Neuronal stem cell (in vitro differentiated cells): Measurements from ENCODE around the gene FOXO3.

Experiments
- DNase-seq: peaks from one replicate; pipeline ENCODE4 v3.0.0-alpha.2; 2013; ENCODE audit warnings: low spot score
- H2AFZ ChIP-seq: one replicate; pipeline ENCODE4 v1.6.1; 2013; ENCODE audit warnings: mild to moderate bottlenecking, low read length, inconsistent platforms
- H2AK5ac ChIP-seq: 2 replicates; pipeline ENCODE4 v1.6.1; 2013; ENCODE audit warnings: low read depth, mild to moderate bottlenecking, inconsistent platforms, low read length, moderate library complexity, mixed read lengths
- H2BK120ac ChIP-seq: 2 replicates; pipeline ENCODE4 v1.6.1; 2013; ENCODE audit warnings: low read depth, mild to moderate bottlenecking, inconsistent platforms, low read length, moderate library complexity, mixed read lengths
- H2BK12ac ChIP-seq: one replicate; pipeline ENCODE4 v1.6.1; 2013; ENCODE audit warnings: low read length, inconsistent platforms
- H2BK15ac ChIP-seq: 2 replicates; pipeline ENCODE4 v1.6.1; 2013; ENCODE audit warnings: mild to moderate bottlenecking, low read length, inconsistent platforms, mixed read lengths
- H2BK5ac ChIP-seq: one replicate; pipeline ENCODE4 v1.6.1; 2013; ENCODE audit warnings: inconsistent platforms, mild to moderate bottlenecking, low read length, moderate library complexity
- H3K14ac ChIP-seq: one replicate; pipeline ENCODE4 v1.6.1; 2013; ENCODE audit warnings: low read length, inconsistent platforms
- H3K18ac ChIP-seq: 2 replicates; pipeline ENCODE4 v1.6.1; 2013; ENCODE audit warnings: low read length, inconsistent platforms
- H3K23ac ChIP-seq: 2 replicates; pipeline ENCODE4 v1.6.1; 2013; ENCODE audit warnings: low read depth, mild to moderate bottlenecking, mixed read lengths, low read length, inconsistent platforms; ENCODE audit not compliant: poor library complexity
- H3K27ac ChIP-seq: replicated peaks from 3 replicates; pipeline ENCODE4 v1.5.1; 2013; ENCODE audit warnings: low read length, inconsistent platforms
- H3K27me3 ChIP-seq, 3 experiments: 2 replicates each; pipeline ENCODE4 v1.6.1; 2013; ENCODE audit warnings: low read length in 3 of 3, mild to moderate bottlenecking in 2 of 3, inconsistent platforms in 1 of 3, low read depth in 1 of 3, mixed read lengths in 1 of 3, moderate library complexity in 1 of 3; ENCODE audit not compliant: control insufficient read depth in 3 of 3, insufficient read depth in 3 of 3
- H3K36me3 ChIP-seq, 2 donors: replicated peaks in 1 of 2; 2 replicates each; pipeline ENCODE4 v1.6.1; 2013; ENCODE audit warnings: low read length in 2 of 2; ENCODE audit not compliant: control insufficient read depth in 2 of 2, insufficient read depth in 2 of 2
- H3K4ac ChIP-seq: 2 replicates; pipeline ENCODE4 v1.6.1; 2013; ENCODE audit warnings: inconsistent platforms, mild to moderate bottlenecking, low read length, moderate library complexity
- H3K4me1 ChIP-seq, 2 donors: 1 replicate in 1 of 2; 2 replicates in 1 of 2; pipeline ENCODE4 v1.6.1; 2013; ENCODE audit warnings: low read length in 2 of 2, low read depth in 1 of 2; ENCODE audit not compliant: control insufficient read depth in 2 of 2, insufficient read depth in 1 of 2
- H3K4me2 ChIP-seq: one replicate; pipeline ENCODE4 v1.6.1; 2013; ENCODE audit warnings: mild to moderate bottlenecking, low read length, inconsistent platforms; ENCODE audit not compliant: insufficient read depth, poor library complexity, severe bottlenecking
- H3K4me3 ChIP-seq, 2 donors: 2 replicates each; pipeline ENCODE4 v1.5.1; 2013; ENCODE audit warnings: low read length in 2 of 2, mild to moderate bottlenecking in 2 of 2, inconsistent platforms in 1 of 2, moderate library complexity in 1 of 2
- H3K79me1 ChIP-seq: one replicate; pipeline ENCODE4 v1.6.1; 2013; ENCODE audit warnings: low read depth, mild to moderate bottlenecking, inconsistent platforms, low read length, moderate library complexity
- H3K9ac ChIP-seq: one replicate; pipeline ENCODE4 v1.6.1; 2013; ENCODE audit warnings: mild to moderate bottlenecking, low read depth, low read length, inconsistent platforms; ENCODE audit not compliant: poor library complexity
- H3K9me3 ChIP-seq, 2 donors: replicated peaks in 1 of 2; 2 replicates each; pipeline versions ENCODE3 to v1.6.1; 2013; ENCODE audit warnings: low read length in 2 of 2, mild to moderate bottlenecking in 2 of 2, inconsistent platforms in 1 of 2, low read depth in 1 of 2, mixed read lengths in 1 of 2, moderate library complexity in 1 of 2; ENCODE audit not compliant: control insufficient read depth in 2 of 2, insufficient read depth in 1 of 2
- H4K8ac ChIP-seq: one replicate; pipeline ENCODE4 v1.6.1; 2013; ENCODE audit warnings: low read depth, mild to moderate bottlenecking, inconsistent platforms, low read length, moderate library complexity
- H4K91ac ChIP-seq: one replicate; pipeline ENCODE4 v1.6.1; 2013; ENCODE audit warnings: low read length, low read depth, mild to moderate bottlenecking, inconsistent platforms; ENCODE audit not compliant: poor library complexity
- WGBS, 2 donors: extraction: QIAGEN DNeasy Blood & Tissue Kit; methylation state at CpG; one replicate each; pipeline ENCODE4 v1.1.7; 2013; ENCODE audit warnings: missing lambda C conversion rate in 2 of 2, mixed read lengths in 1 of 2; ENCODE audit not compliant: insufficient read length in 2 of 2, insufficient replicate concordance in 1 of 2; ENCODE audit errors: extremely low coverage in 2 of 2; 5-methylcytosine and 5-hydroxymethylcytosine counted together

The FOXO3 gene

DNA sequence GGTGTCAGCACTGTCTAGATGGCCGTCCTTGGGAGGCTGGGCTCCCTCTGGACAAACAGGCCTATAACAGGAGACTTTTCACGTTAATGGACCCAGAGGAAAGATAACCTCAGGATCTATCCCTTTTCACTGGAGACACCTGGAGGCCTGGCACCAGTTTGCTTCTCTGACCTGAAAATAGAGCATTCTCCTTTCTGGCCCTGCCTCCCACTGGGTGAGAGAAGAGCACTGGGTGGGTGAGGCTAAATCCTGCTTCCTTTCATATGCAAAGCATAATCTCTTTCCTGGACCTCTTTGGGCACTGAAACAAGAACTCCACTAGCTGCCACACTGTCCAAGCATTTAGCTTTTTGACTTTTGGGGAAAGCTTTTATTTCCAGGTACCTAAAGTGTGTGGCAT lies 78.3 kb downstream of the FOXO3 start:
- no peak overlapping the region for H2AK5ac ChIP-seq
- no peaks in the 10 kb centered on the region for H3K36me3 ChIP-seq
- no peak overlapping the region for H3K18ac ChIP-seq
- no peak overlapping the region for H3K4me3 ChIP-seq
- H3K14ac ChIP-seq = no peak overlapping the region
- no peak overlapping the region for H4K8ac ChIP-seq
- H3K4me1 ChIP-seq = peaks cover 0 to 6% of the 10 kb centered on the region in 2 donors
- H3K4ac ChIP-seq = no peak overlapping the region
- no peak overlapping the region for H3K27ac ChIP-seq
- H2BK5ac ChIP-seq = no peak overlapping the region
- no peak overlapping the region for H3K4me2 ChIP-seq
- H3K23ac ChIP-seq = no peak overlapping the region
- H4K91ac ChIP-seq = no peak overlapping the region
- peaks cover 2 to 3% of the 10 kb centered on the region in 2 donors for H3K9me3 ChIP-seq
- no peaks in the 10 kb centered on the region for H3K27me3 ChIP-seq
- WGBS, 2 donors = no CpG with 5 or more reads among the region's 2 CpGs
- H2BK15ac ChIP-seq = no peak overlapping the region
- no peak for DNase-seq
- no peak overlapping the region for H2AFZ ChIP-seq
- H2BK12ac ChIP-seq = no peak overlapping the region
- no peak overlapping the region for H2BK120ac ChIP-seq
- no peaks in the 10 kb centered on the region for H3K79me1 ChIP-seq
- H3K9ac ChIP-seq = no peak overlapping the region

DNA sequence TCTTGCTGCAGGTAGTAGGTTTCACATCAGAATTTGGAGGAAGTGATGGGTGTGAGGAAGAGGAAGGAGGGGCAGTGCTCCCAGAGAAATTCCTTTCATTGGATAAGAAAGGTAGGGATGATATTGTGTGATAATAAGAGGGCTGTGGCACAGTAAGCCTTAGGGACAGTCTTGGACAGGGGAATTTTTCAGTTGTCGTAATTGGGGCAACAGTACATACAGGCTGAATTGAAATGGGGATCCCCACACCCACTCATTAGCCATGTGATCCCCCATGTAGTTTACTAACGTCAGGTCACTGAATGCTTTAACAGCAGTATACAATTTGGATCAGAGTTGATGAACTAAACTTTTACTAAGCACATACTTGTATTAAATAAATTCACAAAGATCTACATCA lies 79.4 kb downstream of the FOXO3 start:
- Histone ChIP-seq H3K79me1 (no peaks in the 10 kb centered on the region), H3K36me3 (no peaks in the 10 kb centered on the region), H3K27ac (no peak overlapping the region), H3K27me3 (no peaks in the 10 kb centered on the region), H2AFZ (no peak overlapping the region), H3K14ac (no peak overlapping the region), H3K4me3 (no peak overlapping the region), H2BK12ac (no peak overlapping the region), H3K4ac (no peak overlapping the region), H2BK15ac (no peak overlapping the region), H2BK5ac (no peak overlapping the region), H3K18ac (no peak overlapping the region), H3K9ac (no peak overlapping the region), H3K9me3 (peaks cover 2 to 3% of the 10 kb centered on the region in 2 donors), H3K4me1 (peaks cover 0 to 6% of the 10 kb centered on the region in 2 donors), H2BK120ac (no peak overlapping the region), H4K8ac (no peak overlapping the region), H4K91ac (no peak overlapping the region), H3K4me2 (no peak overlapping the region), H3K23ac (no peak overlapping the region), H2AK5ac (no peak overlapping the region)
- no CpG with 5 or more reads among the region's 2 CpGs for WGBS, 2 donors
- no peak for DNase-seq

DNA sequence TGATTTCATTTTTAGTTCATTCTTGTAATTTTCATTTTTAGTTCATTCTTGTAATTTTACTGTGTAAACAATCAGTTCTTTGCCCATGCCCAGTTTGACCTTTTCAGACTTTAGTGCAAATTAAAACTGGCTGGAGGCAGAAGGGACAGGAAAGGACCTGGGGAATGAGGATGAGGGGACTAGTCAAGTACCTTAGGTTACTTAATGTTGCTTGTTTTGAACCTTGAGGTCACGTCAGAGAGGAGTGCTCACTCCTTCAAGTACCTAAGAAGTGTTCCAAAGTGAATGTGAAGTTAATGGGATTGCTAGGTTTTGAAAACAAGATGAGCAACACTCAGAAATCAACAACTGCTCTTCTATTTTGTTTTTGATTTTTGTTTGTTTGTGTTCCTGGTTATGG lies 82.5 kb downstream of the FOXO3 start:
- no CpG with 5 or more reads among the region's 1 CpG for WGBS, 2 donors
- Histone ChIP-seq H3K36me3 (no peaks in the 10 kb centered on the region), H2BK5ac (no peak overlapping the region)

DNA sequence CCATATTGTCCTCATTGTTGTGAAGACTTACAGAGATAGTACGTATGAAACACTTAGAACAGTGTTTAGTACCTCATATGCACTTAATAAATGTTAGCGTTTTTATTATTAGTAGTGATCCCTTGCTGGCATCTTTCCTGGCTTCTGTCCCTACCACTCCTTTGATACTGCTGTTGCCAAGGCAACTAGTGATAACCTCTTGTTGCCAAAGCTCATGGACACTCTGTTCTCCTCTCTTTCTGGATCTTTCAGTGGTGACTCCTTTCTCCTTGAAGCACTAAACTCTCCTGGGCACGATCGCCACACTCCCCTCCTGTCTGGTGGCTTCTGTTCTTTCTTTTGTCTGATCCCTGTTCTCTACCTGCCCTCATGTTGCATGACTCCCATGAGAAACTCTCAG lies 83.5 kb downstream of the FOXO3 start:
- Histone ChIP-seq H3K23ac (no peak overlapping the region), H3K18ac (no peak overlapping the region), H2BK120ac (no peak overlapping the region), H3K4ac (no peak overlapping the region), H3K9ac (no peak overlapping the region), H3K4me2 (no peak overlapping the region), H3K27ac (no peak overlapping the region), H3K9me3 (no peaks in the 10 kb centered on the region), H3K4me1 (peaks cover 3 to 5% of the 10 kb centered on the region in 2 donors), H4K91ac (no peak overlapping the region), H2BK12ac (no peak overlapping the region), H3K79me1 (no peaks in the 10 kb centered on the region), H2BK5ac (no peak overlapping the region), H3K4me3 (no peak overlapping the region), H2AK5ac (no peak overlapping the region), H4K8ac (no peak overlapping the region), H3K27me3 (no peaks in the 10 kb centered on the region), H2BK15ac (no peak overlapping the region), H2AFZ (no peak overlapping the region), H3K14ac (no peak overlapping the region), H3K36me3 (no peaks in the 10 kb centered on the region)
- no peak for DNase-seq
- no CpG with 5 or more reads among the region's 4 CpGs for WGBS, 2 donors

More for the DNA sequence above, 82.5 kb downstream of the FOXO3 start:
- Histone ChIP-seq H3K4me1 (peaks cover 3 to 5% of the 10 kb centered on the region in 2 donors), H3K23ac (no peak overlapping the region), H3K9me3 (no peaks in the 10 kb centered on the region), H2AFZ (no peak overlapping the region), H3K4me3 (no peak overlapping the region), H4K8ac (no peak overlapping the region), H3K27me3 (no peaks in the 10 kb centered on the region), H2BK120ac (no peak overlapping the region), H3K4ac (no peak overlapping the region), H2BK12ac (no peak overlapping the region), H2AK5ac (no peak overlapping the region), H3K18ac (no peak overlapping the region), H3K4me2 (no peak overlapping the region), H3K27ac (no peak overlapping the region), H3K14ac (no peak overlapping the region), H4K91ac (no peak overlapping the region), H3K79me1 (no peaks in the 10 kb centered on the region), H2BK15ac (no peak overlapping the region), H3K9ac (no peak overlapping the region)
- DNase-seq = no peak
